MCF 10A (cell line): ENCODE data around the gene FGF1. TPM values are rescaled to one million over a fixed set of nuclear protein-coding genes. Genes with fewer than 3 reads are reported as not detected.

Experiments used
- BruUV-seq: library from RNA; stranded (reverse); fragments of 400-500 nt; replicated peaks from 2 replicates; lab custom pipeline; 2021; lab: Mats Ljungman, UMichigan
- CTCF ChIA-PET: fragments of 300-600 bp; sonication (Branson Sonifier 250); formaldehyde crosslinking; extraction: SDS; loops from one replicate; lab custom pipeline; 2021; ENCODE audit warnings: antibody characterized with exemption, inconsistent platforms; lab: Yijun Ruan, JAX
- POLR2A ChIA-PET: fragments of 300-600, 350-650 bp; sonication (Branson Sonifier 250); formaldehyde crosslinking; extraction: SDS; loops from one replicate; lab custom pipeline; 2020; ENCODE audit warnings: antibody characterized with exemption, inconsistent platforms; lab: Yijun Ruan, JAX
- DNase-seq: peaks from one replicate; pipeline ENCODE4 v3.0.0-alpha.2; 2018; ENCODE audit not compliant: unreplicated experiment
- H3K27ac Mint-ChIP-seq: one replicate; pipeline ENCODE4 v1.8.0; 2022; ENCODE audit warnings: mild to moderate bottlenecking, low read depth, mixed read lengths; ENCODE audit not compliant: unreplicated experiment
- H3K27me3 Mint-ChIP-seq: one replicate; pipeline ENCODE4 v1.8.0; 2022; ENCODE audit warnings: mixed read lengths; ENCODE audit not compliant: insufficient read depth, unreplicated experiment
- H3K36me3 Mint-ChIP-seq: one replicate; pipeline ENCODE4 v1.8.0; 2022; ENCODE audit warnings: mild to moderate bottlenecking, moderate library complexity, mixed read lengths; ENCODE audit not compliant: insufficient read depth, unreplicated experiment
- H3K4me1 Mint-ChIP-seq: one replicate; pipeline ENCODE4 v1.8.0; 2022; ENCODE audit warnings: mixed read lengths; ENCODE audit not compliant: insufficient read depth, unreplicated experiment
- H3K4me3 Mint-ChIP-seq: one replicate; pipeline ENCODE4 v1.8.0; 2022; ENCODE audit warnings: mild to moderate bottlenecking, moderate library complexity, mixed read lengths; ENCODE audit not compliant: unreplicated experiment
- H3K9me3 Mint-ChIP-seq: one replicate; pipeline ENCODE4 v1.8.0; 2022; ENCODE audit warnings: mixed read lengths; ENCODE audit not compliant: unreplicated experiment
- CTCF ChIP-seq: fragments of 200-600 bp; IDR thresholded peaks from one replicate; pipeline ENCODE4 v1.8.0; 2022; ENCODE audit warnings: antibody characterized with exemption, mild to moderate bottlenecking; ENCODE audit not compliant: unreplicated experiment
- intact Hi-C: fragments of 100-400 bp; cut with micrococcal nuclease; formaldehyde crosslinking; loops from 2 replicates; pipeline ENCODE4 v1.14.1; 2022
- total RNA-seq: library from RNA; stranded (reverse); gene quantifications from 2 replicates; pipeline ENCODE4 v1.2.3, GENCODE V29; 2022

Gene FGF1
- total RNA-seq, 1 experiment from 2014 or later, result 0.65 TPM

DNA sequence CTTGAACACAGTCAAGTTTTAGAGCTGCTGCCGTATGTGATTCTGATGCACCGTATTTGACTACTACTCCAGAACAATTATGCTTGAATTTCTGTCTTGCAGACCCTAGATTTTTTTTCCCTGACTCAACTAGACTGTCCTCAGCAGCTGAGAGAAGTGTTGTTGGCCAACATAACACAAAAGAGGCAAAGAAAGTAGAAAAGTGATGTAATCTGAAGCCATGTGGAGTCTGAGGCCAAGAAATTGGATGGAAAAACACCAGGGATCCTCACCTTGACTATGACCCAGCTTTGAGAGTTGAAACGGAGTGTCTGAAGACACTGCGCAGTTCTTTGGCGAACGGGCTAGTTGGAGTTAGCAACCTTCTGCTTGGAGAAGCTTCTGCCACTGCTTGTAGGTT lies 36.3 kb upstream of the FGF1 start:
- H3K27me3 Mint-ChIP-seq, result no peaks in the 10 kb centered on the region
- ChIA-PET POLR2A (interaction anchor here (1.2 to 6.0 kb wide), 5 partner anchors 19 to 158 kb away, joined by 4 to 58 read pairs (median 33); partner anchors contain the start of gene ARHGAP26), CTCF (interaction anchor here (0.6 to 24.9 kb wide), 13 partner anchors 8 to 659 kb away, joined by 3 to 1942 read pairs (median 4); partner anchors contain the start of gene ARHGAP26)
- no peak overlapping the region for H3K27ac Mint-ChIP-seq
- no peak for DNase-seq
- TF ChIP-seq CTCF, result no peak
- H3K36me3 Mint-ChIP-seq, result peaks cover 7% of the 10 kb centered on the region
- peaks cover 54% of the 10 kb centered on the region for H3K4me1 Mint-ChIP-seq
- intact Hi-C loops, result no loop called here
- H3K9me3 Mint-ChIP-seq, result no peaks in the 10 kb centered on the region
- no peak overlapping the region for H3K4me3 Mint-ChIP-seq
- no TSS peak for BruUV-seq

GRCh38 chr5:142720641-142721271 lies 34.9 kb upstream of the FGF1 start:
- no TSS peak for BruUV-seq
- POLR2A ChIA-PET, result interaction anchor here (0.7 to 6.0 kb wide), 24 partner anchors 20 to 1202 kb away, joined by 3 to 58 read pairs (median 5); partner anchors contain the start of gene ARHGAP26
- CTCF ChIA-PET, result interaction anchor here (0.6 to 24.9 kb wide), 31 partner anchors 6 to 1468 kb away, joined by 3 to 1942 read pairs (median 4); partner anchors contain the start of gene ARHGAP26
- peak; percentile 24 for TF ChIP-seq CTCF
- Mint-ChIP-seq H3K9me3 (no peaks in the 10 kb centered on the region), H3K4me3 (peak overlapping the region; percentile 27), H3K36me3 (peaks cover 6% of the 10 kb centered on the region), H3K4me1 (peaks cover 46% of the 10 kb centered on the region), H3K27ac (peak overlapping the region; percentile 74), H3K27me3 (no peaks in the 10 kb centered on the region)
- intact Hi-C loops, result loop anchor here (1.0 kb wide), 1 partner anchor 50 kb away; the partner anchor contains the start of gene ARHGAP26
- DNase-seq, result peak; percentile 95

- Mint-ChIP-seq H3K27me3 (no peaks in the 10 kb centered on the region), H3K4me1 (peaks cover 38% of the 10 kb centered on the region), H3K36me3 (no peaks in the 10 kb centered on the region), H3K9me3 (no peaks in the 10 kb centered on the region), H3K4me3 (peak overlapping the region; percentile 27), H3K27ac (peak overlapping the region; percentile 74)
- POLR2A ChIA-PET, result interaction anchor here (0.6 to 6.0 kb wide), 13 partner anchors 31 to 172 kb away, joined by 3 to 58 read pairs (median 8); partner anchors contain the start of gene ARHGAP26
- no peak for TF ChIP-seq CTCF
- no TSS peak for BruUV-seq
- CTCF ChIA-PET, result interaction anchor here (0.6 to 24.9 kb wide), 20 partner anchors 10 to 1468 kb away, joined by 3 to 1942 read pairs (median 8); partner anchors contain the start of gene ARHGAP26
- DNase-seq, result no peak
- intact Hi-C loops, result no loop called here
Observed at GRCh38 chr5:142719836-142720370, 34.0 kb upstream of the FGF1 start.
